ENCODE data around the gene LRRIQ1.

LRRIQ1 gene

GRCh38 chr12:85237327-85237726 is 201.2 kb downstream of the LRRIQ1 start:
- no peaks in the 10 kb centered on the region for H3K4me1 ChIP-seq (ENCODE audit: insufficient read depth, insufficient read length)
- no peaks in the 10 kb centered on the region for H3K36me3 ChIP-seq (ENCODE audit: insufficient read depth, insufficient read length, low read length)
- DNase-seq (ENCODE audit: low read depth, low spot score), result no peak
- H3K27me3 ChIP-seq (ENCODE audit: insufficient read depth, insufficient read length), result no peaks in the 10 kb centered on the region
- 0 out of 2 replicates have a peak, but pooled peaks cover 4% of the 10 kb centered on the region for H3K9me3 ChIP-seq (ENCODE audit: insufficient read depth, low read length)
- H3K9ac ChIP-seq (ENCODE audit: insufficient read length, low read depth), result no peak overlapping the region
- H3K4me3 ChIP-seq (ENCODE audit: insufficient read length, low read depth), result no peak overlapping the region
- TF ChIP-seq SUZ12 (IDR thresholded peaks at IDR 0.05; ENCODE audit: extremely low read depth, insufficient read depth, insufficient read length), result no peak
- TF ChIP-seq ZNF274 (IDR thresholded peaks at IDR 0.05; ENCODE audit: low read depth, low read length), result no peak
- no peak for TF ChIP-seq YY1 (IDR thresholded peaks at IDR 0.05; ENCODE audit: insufficient read depth, insufficient read length)

DNA sequence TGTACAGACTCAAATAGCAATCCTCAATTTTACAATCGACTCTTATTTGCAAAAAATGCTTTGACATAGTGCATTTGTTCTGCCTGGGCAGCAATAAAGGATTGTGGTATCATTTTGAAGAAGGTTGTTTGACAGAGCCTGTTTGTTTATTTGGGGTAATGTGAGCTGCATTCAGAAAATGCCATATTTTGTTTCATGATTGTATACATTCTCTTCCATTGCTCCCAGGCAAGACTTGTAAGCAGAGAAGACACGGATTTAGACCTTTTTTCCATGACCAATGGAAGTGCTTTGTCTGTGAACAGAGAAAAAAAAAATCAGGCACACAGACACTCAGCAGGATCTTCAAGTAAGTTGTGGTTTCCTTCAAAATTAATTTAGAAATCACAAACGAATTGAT is 208.4 kb downstream of the LRRIQ1 start:
- TF ChIP-seq SUZ12 (IDR thresholded peaks at IDR 0.05; ENCODE audit: extremely low read depth, insufficient read depth, insufficient read length) (no peak), YY1 (IDR thresholded peaks at IDR 0.05; ENCODE audit: insufficient read depth, insufficient read length) (no peak), ZNF274 (IDR thresholded peaks at IDR 0.05; ENCODE audit: low read depth, low read length) (no peak)

GRCh38 chr12:85253853-85254252 is 217.7 kb downstream of the LRRIQ1 start:
- H3K4me3 ChIP-seq (ENCODE audit: insufficient read length, low read depth), result no peak overlapping the region
- DNase-seq (ENCODE audit: low read depth, low spot score), result no peak
- TF ChIP-seq ZNF274 (IDR thresholded peaks at IDR 0.05; ENCODE audit: low read depth, low read length), result no peak
- TF ChIP-seq YY1 (IDR thresholded peaks at IDR 0.05; ENCODE audit: insufficient read depth, insufficient read length), result no peak
- no peak for TF ChIP-seq SUZ12 (IDR thresholded peaks at IDR 0.05; ENCODE audit: extremely low read depth, insufficient read depth, insufficient read length)

More for the DNA sequence above, 208.4 kb downstream of the LRRIQ1 start:
- Histone ChIP-seq H3K4me3 (ENCODE audit: insufficient read length, low read depth) (no peak overlapping the region), H3K9me3 (ENCODE audit: insufficient read depth, low read length) (no peaks in the 10 kb centered on the region), H3K36me3 (ENCODE audit: insufficient read depth, insufficient read length, low read length) (no peaks in the 10 kb centered on the region), H3K4me1 (ENCODE audit: insufficient read depth, insufficient read length) (no peaks in the 10 kb centered on the region), H3K27me3 (ENCODE audit: insufficient read depth, insufficient read length) (no peaks in the 10 kb centered on the region), H3K9ac (ENCODE audit: insufficient read length, low read depth) (no peak overlapping the region)
- DNase-seq (ENCODE audit: low read depth, low spot score), result no peak

GRCh38 chr12:85257671-85258070 is 221.5 kb downstream of the LRRIQ1 start:
- Histone ChIP-seq H3K9me3 (ENCODE audit: insufficient read depth, low read length) (no peaks in the 10 kb centered on the region), H3K4me1 (ENCODE audit: insufficient read depth, insufficient read length) (no peaks in the 10 kb centered on the region), H3K36me3 (ENCODE audit: insufficient read depth, insufficient read length, low read length) (no peaks in the 10 kb centered on the region), H3K27me3 (ENCODE audit: insufficient read depth, insufficient read length) (no peaks in the 10 kb centered on the region), H3K4me3 (ENCODE audit: insufficient read length, low read depth) (no peak overlapping the region), H3K9ac (ENCODE audit: insufficient read length, low read depth) (no peak overlapping the region)
- TF ChIP-seq SUZ12 (IDR thresholded peaks at IDR 0.05; ENCODE audit: extremely low read depth, insufficient read depth, insufficient read length) (no peak), YY1 (IDR thresholded peaks at IDR 0.05; ENCODE audit: insufficient read depth, insufficient read length) (no peak), ZNF274 (IDR thresholded peaks at IDR 0.05; ENCODE audit: low read depth, low read length) (no peak)
- no peak for DNase-seq (ENCODE audit: low read depth, low spot score)

More at GRCh38 chr12:85253853-85254252, 217.7 kb downstream of the LRRIQ1 start:
- H3K9ac ChIP-seq (ENCODE audit: insufficient read length, low read depth), result no peak overlapping the region
- H3K27me3 ChIP-seq (ENCODE audit: insufficient read depth, insufficient read length), result no peaks in the 10 kb centered on the region
- H3K36me3 ChIP-seq (ENCODE audit: insufficient read depth, insufficient read length, low read length), result no peaks in the 10 kb centered on the region
- no peaks in the 10 kb centered on the region for H3K9me3 ChIP-seq (ENCODE audit: insufficient read depth, low read length)
- no peaks in the 10 kb centered on the region for H3K4me1 ChIP-seq (ENCODE audit: insufficient read depth, insufficient read length)

DNA sequence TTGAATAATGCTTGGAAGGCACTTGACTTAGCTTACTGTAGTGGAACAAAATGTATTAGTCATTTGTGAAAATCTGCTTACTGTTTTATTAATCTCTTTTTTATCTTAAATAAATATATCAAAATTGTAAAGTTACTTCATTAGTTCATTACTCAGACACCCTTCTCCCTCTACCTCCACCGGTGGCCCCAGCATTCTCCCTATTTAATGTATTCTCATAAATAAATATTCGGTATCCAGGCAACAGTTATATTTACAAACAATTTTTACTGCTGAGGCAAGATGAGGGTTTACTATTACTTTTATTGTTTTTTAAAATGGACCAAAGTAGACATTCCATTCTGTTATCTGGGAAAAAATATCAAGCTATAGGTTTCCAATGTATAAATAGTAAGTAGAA is 224.3 kb downstream of the LRRIQ1 start:
- H3K36me3 ChIP-seq (ENCODE audit: insufficient read depth, insufficient read length, low read length), result no peaks in the 10 kb centered on the region
- no peak for DNase-seq (ENCODE audit: low read depth, low spot score)
- no peaks in the 10 kb centered on the region for H3K27me3 ChIP-seq (ENCODE audit: insufficient read depth, insufficient read length)
- H3K9me3 ChIP-seq (ENCODE audit: insufficient read depth, low read length), result no peaks in the 10 kb centered on the region
- H3K9ac ChIP-seq (ENCODE audit: insufficient read length, low read depth), result no peak overlapping the region
- no peak overlapping the region for H3K4me3 ChIP-seq (ENCODE audit: insufficient read length, low read depth)
- TF ChIP-seq ZNF274 (IDR thresholded peaks at IDR 0.05; ENCODE audit: low read depth, low read length) (no peak), SUZ12 (IDR thresholded peaks at IDR 0.05; ENCODE audit: extremely low read depth, insufficient read depth, insufficient read length) (no peak), YY1 (IDR thresholded peaks at IDR 0.05; ENCODE audit: insufficient read depth, insufficient read length) (no peak)
- no peaks in the 10 kb centered on the region for H3K4me1 ChIP-seq (ENCODE audit: insufficient read depth, insufficient read length)

DNA sequence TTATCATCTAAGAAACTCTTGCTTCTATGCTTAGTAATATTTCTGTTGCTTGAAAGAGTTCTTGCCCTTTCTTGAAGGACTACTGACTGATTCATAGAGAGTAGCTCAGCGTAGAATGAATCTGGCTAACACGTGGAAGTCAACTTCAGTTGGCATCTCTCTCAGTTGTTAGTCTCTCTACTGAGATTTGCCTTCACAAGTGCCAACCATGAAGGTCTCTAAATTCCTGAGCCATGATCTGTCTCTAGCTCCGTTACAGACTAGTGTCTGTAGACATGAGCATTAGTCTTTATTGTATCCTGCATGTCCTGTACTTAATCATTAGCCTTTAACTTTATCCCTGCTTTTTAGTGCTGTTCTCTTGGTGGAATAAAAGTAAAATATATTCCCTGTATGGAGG is 224.7 kb downstream of the LRRIQ1 start:
- no peaks in the 10 kb centered on the region for H3K4me1 ChIP-seq (ENCODE audit: insufficient read depth, insufficient read length)
- TF ChIP-seq SUZ12 (IDR thresholded peaks at IDR 0.05; ENCODE audit: extremely low read depth, insufficient read depth, insufficient read length) (no peak), ZNF274 (IDR thresholded peaks at IDR 0.05; ENCODE audit: low read depth, low read length) (no peak), YY1 (IDR thresholded peaks at IDR 0.05; ENCODE audit: insufficient read depth, insufficient read length) (no peak)
- no peak for DNase-seq (ENCODE audit: low read depth, low spot score)

DNA sequence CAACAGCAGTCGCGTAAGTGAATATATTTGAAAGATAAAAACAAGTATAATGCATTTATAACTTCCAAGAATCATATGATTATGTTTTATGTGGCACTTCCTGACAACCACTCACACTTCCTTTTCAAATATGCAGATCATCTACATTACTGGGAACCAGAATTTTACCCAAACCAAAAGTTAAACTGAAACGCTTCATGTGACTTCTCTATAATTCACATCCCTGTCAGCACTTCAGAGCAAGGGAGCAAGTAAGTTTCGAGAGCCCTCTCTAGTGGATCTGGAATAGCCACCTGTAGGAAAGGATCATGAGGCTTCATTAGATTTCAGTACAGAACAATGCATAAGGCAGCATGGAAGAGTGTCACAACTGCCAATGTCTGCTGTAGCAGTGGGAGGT is 230.2 kb downstream of the LRRIQ1 start:
- Histone ChIP-seq H3K4me1 (ENCODE audit: insufficient read depth, insufficient read length) (no peaks in the 10 kb centered on the region), H3K9me3 (ENCODE audit: insufficient read depth, low read length) (no peaks in the 10 kb centered on the region), H3K36me3 (ENCODE audit: insufficient read depth, insufficient read length, low read length) (no peaks in the 10 kb centered on the region), H3K9ac (ENCODE audit: insufficient read length, low read depth) (no peak overlapping the region), H3K4me3 (ENCODE audit: insufficient read length, low read depth) (no peak overlapping the region), H3K27me3 (ENCODE audit: insufficient read depth, insufficient read length) (no peaks in the 10 kb centered on the region)
- no peak for TF ChIP-seq ZNF274 (IDR thresholded peaks at IDR 0.05; ENCODE audit: low read depth, low read length)
- no peak for TF ChIP-seq YY1 (IDR thresholded peaks at IDR 0.05; ENCODE audit: insufficient read depth, insufficient read length)
- no peak for TF ChIP-seq SUZ12 (IDR thresholded peaks at IDR 0.05; ENCODE audit: extremely low read depth, insufficient read depth, insufficient read length)
- DNase-seq (ENCODE audit: low read depth, low spot score), result no peak

More for the DNA sequence above, 224.7 kb downstream of the LRRIQ1 start:
- no peaks in the 10 kb centered on the region for H3K36me3 ChIP-seq (ENCODE audit: insufficient read depth, insufficient read length, low read length)
- no peak overlapping the region for H3K4me3 ChIP-seq (ENCODE audit: insufficient read length, low read depth)
- no peaks in the 10 kb centered on the region for H3K27me3 ChIP-seq (ENCODE audit: insufficient read depth, insufficient read length)
- no peak overlapping the region for H3K9ac ChIP-seq (ENCODE audit: insufficient read length, low read depth)
- H3K9me3 ChIP-seq (ENCODE audit: insufficient read depth, low read length), result no peaks in the 10 kb centered on the region

Data from NT2/D1 (cell line).